Loucy (cell line): Measurements from ENCODE around the gene RCAN2.

ENCODE experiments used
- CTCF ChIP-seq: fragments of 200-600 bp; sonication (generic); conservative IDR thresholded peaks from 2 replicates; pipeline ENCODE4 v1.5.1; 2014; ENCODE audit warnings: mild to moderate bottlenecking, antibody characterized with exemption, low read length
- EZH2phosphoT487 ChIP-seq: fragments of 200-600 bp; IDR thresholded peaks from 2 replicates; pipeline ENCODE4 v1.6.1; 2018; ENCODE audit warnings: antibody characterized with exemption, mild to moderate bottlenecking, moderate library complexity, borderline replicate concordance

GRCh38 chr6:46400898-46401297 is 90.4 kb downstream of the RCAN2 start:
- TF ChIP-seq CTCF (no peak), EZH2phosphoT487 (no peak)
